ENCODE data around the gene GPR151.

DNA sequence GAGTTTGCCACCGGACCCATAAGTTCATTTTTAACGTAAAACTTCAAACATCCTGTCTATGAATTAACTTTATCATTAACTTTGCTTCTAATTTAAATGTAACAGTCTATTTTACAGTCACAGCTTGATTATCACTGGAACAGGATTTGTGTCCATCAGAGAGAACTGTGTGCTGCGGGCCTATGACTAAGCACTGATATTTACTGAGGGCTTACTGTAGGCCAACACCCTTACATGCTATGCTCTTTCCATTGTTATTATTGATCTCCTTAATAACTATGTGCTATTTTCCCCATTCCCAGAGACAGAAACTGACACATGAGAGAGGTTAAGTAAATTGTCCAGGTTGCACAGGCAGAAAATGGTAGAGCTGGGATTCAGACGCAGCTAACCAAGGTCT lies 24.0 kb upstream of the GPR151 start:
- TF ChIP-seq EZH2 (IDR thresholded peaks at IDR 0.05; ENCODE audit: insufficient read depth, poor library complexity, severe bottlenecking) (no peak), EZH2phosphoT487 (IDR thresholded peaks at IDR 0.05; ENCODE audit: insufficient read depth, low read depth) (no peak)

Data from GM23248 (cell line).